LNCAP (cell line): ENCODE data around the gene ANKH.

ENCODE experiments used
- CTCF ChIP-seq: fragments of 450-650 bp; IDR thresholded peaks from 2 replicates; pipeline ENCODE4 v1.5.1; 2017; ENCODE audit warnings: mild to moderate bottlenecking

ANKH gene

GRCh38 chr5:14674983-14675854 is 196.4 kb downstream of the ANKH start:
- no peak for TF ChIP-seq CTCF

GRCh38 chr5:14673443-14673842 is 198.1 kb downstream of the ANKH start:
- no peak for TF ChIP-seq CTCF

- TF ChIP-seq CTCF: no peak
Measured at GRCh38 chr5:14672484-14673394, 198.8 kb downstream of the ANKH start.

GRCh38 chr5:14672082-14672481 is 199.5 kb downstream of the ANKH start:
- TF ChIP-seq CTCF: no peak

GRCh38 chr5:14671414-14671813 is 200.2 kb downstream of the ANKH start:
- TF ChIP-seq CTCF: no peak

GRCh38 chr5:14669975-14670374 is 201.6 kb downstream of the ANKH start:
- no peak for TF ChIP-seq CTCF

GRCh38 chr5:14669415-14669814 is 202.2 kb downstream of the ANKH start:
- no peak for TF ChIP-seq CTCF
